Testis (tissue), 2 donors: ENCODE data around the gene EXD3.
"Not testable (repeated sequence)": the region's sequence is repeated elsewhere in the genome, so short reads cannot be mapped to it uniquely, and the experiment has no call there.

Experiments used
- POLR2A ChIP-seq: fragments of 450-650 bp; IDR thresholded peaks from one replicate; pipeline ENCODE4 v1.6.1; 2017; ENCODE audit warnings: antibody characterized with exemption, mild to moderate bottlenecking, moderate library complexity
- TF ChIP-seq, protein P1 (sequence below), 3 experiments: fragments of 450-650 bp in 2 of 3; fragments of 200-600 bp in 1 of 3; sonication (generic) in 1 of 3; IDR thresholded peaks; one replicate each; pipeline ENCODE4 v1.5.1; 2016 to 2019; ENCODE audit warnings: antibody characterized with exemption in 3 of 3, mild to moderate bottlenecking in 2 of 3, moderate library complexity in 1 of 3

DNA sequence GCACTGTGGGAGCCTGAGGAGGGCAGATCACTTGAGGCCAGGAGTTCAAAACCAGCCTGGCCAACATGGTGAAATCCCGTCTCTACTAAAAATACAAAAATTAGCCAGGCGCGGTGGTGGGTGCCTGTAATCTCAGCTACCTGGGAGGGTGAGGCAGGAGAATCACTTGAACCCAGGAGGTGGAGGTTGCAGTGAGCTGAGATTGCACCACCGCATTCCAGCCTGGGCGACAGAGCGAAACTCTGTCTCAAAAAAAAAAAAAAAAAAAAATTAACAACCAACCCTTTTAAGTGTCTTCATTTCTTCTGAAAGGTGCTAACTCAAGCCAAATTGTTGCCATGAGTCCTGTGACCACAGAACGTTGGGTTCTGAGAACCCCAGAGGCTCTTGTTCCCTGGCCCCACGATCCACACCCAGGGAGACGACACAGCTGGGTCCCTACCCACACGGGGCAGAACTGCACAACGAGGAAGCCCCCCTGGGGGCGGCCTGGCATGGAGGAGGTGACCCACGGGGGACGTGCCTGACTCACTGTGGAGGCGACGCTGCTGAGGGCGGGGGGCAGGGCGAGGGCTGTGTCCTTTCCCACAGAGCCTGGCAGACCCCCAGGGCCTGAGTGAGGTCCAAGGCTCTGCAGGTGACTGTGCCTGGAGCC lies 12.6 kb downstream of the EXD3 start:
- TF ChIP-seq, protein P1, sequence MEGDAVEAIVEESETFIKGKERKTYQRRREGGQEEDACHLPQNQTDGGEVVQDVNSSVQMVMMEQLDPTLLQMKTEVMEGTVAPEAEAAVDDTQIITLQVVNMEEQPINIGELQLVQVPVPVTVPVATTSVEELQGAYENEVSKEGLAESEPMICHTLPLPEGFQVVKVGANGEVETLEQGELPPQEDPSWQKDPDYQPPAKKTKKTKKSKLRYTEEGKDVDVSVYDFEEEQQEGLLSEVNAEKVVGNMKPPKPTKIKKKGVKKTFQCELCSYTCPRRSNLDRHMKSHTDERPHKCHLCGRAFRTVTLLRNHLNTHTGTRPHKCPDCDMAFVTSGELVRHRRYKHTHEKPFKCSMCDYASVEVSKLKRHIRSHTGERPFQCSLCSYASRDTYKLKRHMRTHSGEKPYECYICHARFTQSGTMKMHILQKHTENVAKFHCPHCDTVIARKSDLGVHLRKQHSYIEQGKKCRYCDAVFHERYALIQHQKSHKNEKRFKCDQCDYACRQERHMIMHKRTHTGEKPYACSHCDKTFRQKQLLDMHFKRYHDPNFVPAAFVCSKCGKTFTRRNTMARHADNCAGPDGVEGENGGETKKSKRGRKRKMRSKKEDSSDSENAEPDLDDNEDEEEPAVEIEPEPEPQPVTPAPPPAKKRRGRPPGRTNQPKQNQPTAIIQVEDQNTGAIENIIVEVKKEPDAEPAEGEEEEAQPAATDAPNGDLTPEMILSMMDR (IDR thresholded peaks at IDR 0.05) = not testable (repeated sequence)
- TF ChIP-seq POLR2A = not testable (repeated sequence)
